ENCODE results near the gene TMSB15A.

GRCh38 chrX:102498732-102499131 is 17.8 kb downstream of the TMSB15A start:
- TF ChIP-seq CTCF (IDR thresholded peaks at IDR 0.05) (no peak), EP300 (IDR thresholded peaks at IDR 0.05) (no peak), POLR2A (IDR thresholded peaks at IDR 0.05) (no peak)
